ENCODE data around the gene SAMD1.

The SAMD1 gene

GRCh38 chr19:14112809-14113385 lies 22.3 kb upstream of the SAMD1 start:
- DNase-seq = no peak

DNA sequence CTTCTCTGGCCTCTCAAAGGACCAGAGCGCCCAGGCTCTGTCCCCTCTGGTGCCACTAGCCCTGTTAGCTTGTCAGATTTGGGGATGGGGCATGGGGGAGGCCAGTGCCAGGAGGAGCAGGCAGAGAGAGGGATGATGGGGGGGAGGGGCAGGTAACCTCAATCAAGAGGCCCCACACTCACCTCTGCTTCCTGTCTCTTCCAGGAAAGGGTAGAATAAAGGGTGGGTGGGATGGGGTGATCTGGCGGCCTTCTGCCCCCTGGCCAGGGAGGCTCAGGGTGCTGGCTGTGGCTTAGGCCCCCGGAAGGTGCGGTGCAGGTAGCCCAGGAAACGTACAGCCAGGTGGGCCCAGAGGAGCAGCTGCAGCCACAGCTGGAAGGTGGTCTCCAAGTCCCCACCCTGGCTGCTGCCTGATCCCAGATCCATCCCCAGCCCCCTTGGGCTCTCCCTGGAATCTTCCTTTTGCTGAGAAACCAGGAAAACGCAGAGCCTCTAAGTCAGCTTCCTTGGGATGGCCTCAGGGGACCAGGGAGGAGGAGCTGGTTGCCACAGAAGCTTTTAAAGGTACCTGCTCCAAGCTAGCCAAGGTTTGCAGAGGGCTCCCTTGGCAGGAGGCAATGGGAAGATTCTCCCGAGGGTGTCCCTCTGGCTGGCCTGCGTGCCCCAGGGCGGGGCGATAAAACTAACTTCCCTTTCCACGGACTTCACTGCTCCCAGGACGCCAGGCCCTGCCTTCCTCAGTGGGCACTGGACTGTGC lies 21.7 kb upstream of the SAMD1 start:
- DNase-seq = no peak

- DNase-seq = no peak
These were observed 20.9 kb upstream of the SAMD1 start for GRCh38 chr19:14111486-14111885.

GRCh38 chr19:14110650-14111049 lies 20.1 kb upstream of the SAMD1 start:
- no peak for DNase-seq

GRCh38 chr19:14107581-14108461 lies 17.3 kb upstream of the SAMD1 start:
- no peak for DNase-seq

- DNase-seq = no peak
These were observed 16.3 kb upstream of the SAMD1 start for GRCh38 chr19:14106840-14107239.

DNA sequence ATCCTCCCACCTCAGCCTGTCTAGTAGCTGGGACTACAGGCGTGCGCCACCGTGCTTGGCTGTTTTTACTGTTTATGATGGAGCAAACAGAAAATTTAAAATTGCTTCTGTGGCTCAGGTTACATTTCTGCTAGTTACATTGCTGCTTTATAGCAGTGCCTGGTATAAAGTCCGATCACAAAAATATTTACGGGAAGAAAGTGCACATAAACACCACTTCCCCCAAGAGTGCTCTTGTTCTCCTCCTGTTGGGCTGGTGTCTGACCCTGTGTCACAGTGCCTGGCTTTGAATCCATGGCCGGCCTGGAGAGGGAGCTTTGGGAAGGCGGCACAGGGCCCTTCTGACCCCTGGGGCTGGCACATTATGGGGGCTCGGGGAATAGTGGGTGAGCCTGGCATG lies 15.1 kb upstream of the SAMD1 start:
- DNase-seq = no peak

DNA sequence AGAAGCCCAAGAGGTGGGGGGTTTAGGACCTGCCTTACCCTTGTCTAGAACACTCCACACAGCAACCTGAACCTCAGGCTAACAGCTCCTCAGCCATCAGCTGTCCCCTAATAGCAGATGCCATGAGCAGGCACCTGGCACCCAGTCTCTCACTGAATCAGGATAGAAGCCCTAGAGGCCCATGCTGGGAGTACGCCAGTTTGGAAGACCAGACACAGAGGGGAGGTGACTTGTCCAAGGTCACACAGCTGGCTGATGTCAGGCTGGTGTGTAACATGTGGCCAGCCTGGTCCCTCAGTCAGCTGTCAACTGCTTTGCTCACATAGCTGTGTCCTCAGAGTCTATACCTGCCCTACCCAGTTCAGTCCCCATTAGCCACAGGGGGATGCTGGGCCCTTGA lies 12.8 kb upstream of the SAMD1 start:
- DNase-seq = no peak

DNA sequence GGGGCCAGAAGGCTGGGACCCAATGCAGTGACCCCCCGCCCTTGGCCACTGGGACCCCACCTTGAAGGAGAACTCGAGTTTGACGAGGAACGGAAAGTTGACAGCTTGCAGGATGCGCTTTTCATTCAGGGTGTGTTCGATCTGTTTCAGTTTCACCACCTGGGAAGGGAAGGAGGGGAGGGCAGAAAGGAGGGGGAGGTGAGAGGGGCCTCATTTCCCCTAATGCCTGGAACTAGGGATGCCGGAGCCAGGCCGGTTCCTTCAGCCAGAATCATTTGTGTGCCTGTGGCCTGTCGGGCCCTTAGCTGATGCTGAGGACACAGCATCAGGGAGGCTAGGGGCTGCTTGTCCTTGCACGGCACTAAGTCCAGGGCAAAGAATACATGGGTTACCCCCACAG lies 12.2 kb upstream of the SAMD1 start:
- DNase-seq = no peak

DNA sequence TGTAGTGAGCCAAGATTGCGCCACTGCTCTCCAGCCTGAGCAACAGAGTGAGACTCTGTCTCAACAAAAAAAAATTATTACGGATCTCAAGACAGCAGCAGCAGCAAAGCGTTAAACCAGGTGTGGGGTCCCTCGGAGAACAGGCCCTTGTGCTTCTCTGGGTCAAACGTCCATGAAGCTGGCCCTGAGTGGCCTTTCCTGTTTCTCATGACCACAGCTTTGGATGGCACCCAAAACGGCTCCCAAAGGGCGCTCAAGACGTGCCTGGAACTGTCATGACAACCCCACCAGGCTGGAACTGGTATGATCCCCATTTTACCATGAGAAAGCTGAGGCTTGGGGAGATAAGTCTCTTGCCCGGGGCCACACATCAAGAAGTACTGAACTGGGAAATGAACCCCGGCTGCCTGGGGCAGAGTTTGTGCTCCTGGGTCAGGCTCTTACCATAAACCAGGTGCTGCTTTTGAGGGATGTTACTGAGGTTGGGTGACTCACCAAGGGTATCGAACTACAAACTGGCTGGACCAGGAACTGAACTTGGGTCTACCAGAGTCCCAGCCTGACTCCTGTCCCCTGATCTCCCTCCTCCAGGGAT lies 11.6 kb upstream of the SAMD1 start:
- DNase-seq = no peak

- no peak for DNase-seq
These were observed 10.5 kb upstream of the SAMD1 start for GRCh38 chr19:14101003-14101545.

DNA sequence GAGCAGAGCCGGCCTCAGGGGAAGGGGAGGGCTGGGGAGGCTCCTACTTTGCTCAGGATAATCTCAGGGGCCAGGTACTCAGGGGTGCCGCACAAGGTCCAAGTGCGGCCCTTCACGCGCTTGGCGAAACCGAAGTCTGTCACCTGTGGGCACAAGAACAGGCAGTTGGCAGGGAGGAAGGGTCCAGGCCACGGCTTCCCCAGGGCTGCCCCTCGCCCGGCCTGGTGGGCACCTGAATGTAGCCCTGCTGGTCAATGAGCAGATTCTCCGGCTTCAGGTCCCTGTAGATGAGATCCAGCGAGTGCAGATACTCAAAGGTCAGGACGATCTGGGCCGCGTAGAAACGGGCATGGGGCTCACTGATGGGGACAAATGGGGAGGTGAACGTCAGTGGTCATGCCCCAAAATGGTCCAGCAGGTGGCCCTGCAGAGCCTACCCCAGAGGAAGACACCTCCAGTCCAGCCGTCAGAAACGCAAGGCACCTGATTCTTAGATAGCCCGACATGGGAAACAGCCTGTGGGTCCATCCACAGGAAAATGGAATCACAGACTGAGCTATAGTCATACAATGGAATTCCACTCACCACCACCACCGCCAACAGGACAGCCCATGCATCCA lies 7.1 kb upstream of the SAMD1 start:
- no peak for DNase-seq

GRCh38 chr19:14096272-14096992 lies 5.9 kb upstream of the SAMD1 start:
- no peak for DNase-seq

DNA sequence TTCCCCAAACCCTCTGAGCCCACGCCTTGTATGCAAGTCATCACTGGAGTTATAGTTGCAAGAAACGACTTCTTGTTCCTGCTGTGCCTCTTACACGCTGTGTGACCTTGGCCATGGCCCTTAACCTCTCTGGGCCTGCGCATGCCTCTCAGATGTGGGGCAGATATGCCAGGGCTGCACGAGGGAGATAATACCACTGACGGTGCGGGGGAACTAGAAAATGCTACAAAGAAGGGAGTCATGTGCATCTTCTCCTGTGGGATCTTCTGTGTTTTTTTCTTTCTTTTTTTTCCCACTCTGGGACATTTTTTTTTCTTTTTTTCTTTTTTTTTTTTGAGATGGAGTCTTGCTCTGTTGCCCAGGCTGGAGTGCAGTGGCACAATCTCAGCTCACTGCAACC lies 4.3 kb upstream of the SAMD1 start:
- DNase-seq = no peak

DNA sequence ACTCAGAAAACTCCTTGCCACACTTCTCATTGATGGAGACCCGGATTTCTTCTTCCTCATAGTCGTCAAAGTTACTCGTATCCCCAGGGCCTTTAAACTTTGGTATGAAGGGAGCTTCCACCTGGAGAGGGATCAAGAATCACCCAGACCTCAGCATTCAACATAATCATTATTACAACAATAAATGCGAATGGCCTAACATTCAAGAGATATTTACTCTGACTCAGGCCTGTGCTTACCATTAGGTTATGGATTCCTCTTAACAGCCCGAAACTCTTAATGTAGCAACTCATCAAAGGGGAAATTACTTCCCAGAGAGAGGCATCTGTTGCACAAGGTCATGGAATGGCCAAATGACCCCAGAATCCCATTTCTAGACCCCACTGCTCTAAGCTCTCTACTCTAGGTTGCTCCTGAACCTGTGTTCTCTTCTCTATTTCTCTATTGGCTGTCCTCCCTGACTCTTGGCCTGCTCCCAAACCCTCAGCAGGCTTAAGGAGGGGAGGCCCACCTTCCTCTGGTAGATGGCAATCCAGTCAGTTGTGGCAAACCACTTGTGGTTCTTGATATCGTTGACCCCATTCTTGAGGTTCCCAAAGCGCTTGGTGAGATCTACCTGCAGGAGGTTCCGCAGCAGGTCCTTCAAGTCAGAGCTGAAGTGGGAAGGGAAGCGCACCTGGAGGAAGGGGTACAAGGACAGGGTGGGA lies 2.7 kb upstream of the SAMD1 start:
- DNase-seq = no peak

DNA sequence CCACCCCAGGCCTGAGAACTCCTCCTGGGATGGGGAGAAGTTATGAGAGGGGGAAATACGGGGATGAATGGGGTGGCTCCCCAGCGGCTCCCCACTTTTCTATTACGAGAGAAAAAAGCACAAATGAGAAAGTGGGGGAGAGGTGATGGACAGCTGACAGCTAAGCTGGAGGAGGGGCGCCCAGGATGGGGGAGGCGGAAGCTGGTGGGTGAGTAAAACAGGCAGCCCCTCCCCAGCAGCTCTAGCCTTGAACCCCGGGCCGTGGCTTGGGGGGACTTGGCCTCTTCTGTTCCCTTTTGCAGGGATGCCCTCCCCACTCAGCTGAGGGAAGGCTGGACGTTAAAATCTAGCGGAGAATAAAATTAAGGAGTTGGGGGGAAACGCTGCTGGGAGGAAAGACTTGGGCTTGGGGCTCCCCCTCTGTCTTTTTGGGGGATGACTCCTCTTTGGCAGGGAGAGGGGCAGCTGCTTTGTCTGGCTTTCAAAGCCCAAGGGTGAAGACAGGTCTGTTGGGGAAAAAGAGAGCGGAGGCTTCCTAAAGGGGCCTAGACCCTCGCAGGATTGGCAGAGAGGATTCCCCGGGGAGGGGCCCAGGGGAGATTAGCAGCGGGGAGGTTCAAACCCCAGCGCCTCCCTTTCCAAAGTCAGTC lies 1.4 kb upstream of the SAMD1 start:
- no peak for DNase-seq

GRCh38 chr19:14091081-14091812 lies 696 bp upstream of the SAMD1 start:
- no peak for DNase-seq

DNA sequence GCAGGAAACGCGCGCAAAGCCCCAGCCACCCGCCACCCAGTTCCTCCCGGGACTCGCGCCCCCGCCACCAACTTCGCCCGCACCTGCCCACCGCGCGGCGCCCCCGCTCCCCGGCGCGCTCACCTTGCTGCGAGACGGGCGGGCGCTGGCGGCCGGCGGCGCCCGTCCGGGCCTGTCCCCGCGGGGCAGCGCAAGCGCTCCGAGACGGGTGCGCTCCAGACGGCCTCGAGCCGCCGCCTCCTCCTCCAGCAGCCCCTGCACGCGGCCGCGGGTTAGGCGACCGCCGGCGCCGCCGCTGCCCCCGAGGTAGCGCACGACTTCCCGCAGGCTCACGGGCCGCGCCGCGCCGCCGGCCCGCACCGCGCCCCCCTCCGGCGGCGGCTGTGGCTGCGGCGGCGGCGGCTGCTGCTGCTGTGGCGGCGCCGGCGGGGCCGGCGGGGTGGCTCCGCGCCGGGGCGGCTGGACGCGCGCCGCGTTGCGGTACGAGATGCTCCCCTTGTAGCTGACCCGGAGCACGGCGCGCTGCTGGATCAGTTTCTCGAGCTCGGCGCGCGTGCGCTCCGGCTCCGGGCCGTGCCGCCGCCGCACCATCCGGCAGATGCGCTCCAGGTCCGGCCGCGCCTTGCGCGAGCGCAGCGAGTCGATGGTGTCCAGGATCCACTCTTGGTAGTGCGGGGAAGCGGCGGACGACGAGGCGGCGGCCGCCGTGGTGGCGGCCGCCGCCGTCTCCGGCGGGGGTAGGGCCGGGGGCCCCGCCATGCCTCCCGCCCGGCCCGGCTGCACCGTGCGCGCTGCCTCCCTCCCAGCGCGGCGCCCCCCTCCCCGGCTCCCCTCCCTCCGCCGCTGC lies 666 bp downstream of the SAMD1 start:
- no peak for DNase-seq

GRCh38 chr19:14089412-14089661 lies 1.2 kb downstream of the SAMD1 start:
- DNase-seq = no peak
